ENCODE measurements around the gene ALOX15B. TPM values are rescaled to one million over a fixed set of nuclear protein-coding genes. Genes with fewer than 3 reads are reported as not detected.

The ALOX15B gene
- total RNA-seq, 2 donors from 2014 or later = 0.48 to 3.3 TPM

DNA sequence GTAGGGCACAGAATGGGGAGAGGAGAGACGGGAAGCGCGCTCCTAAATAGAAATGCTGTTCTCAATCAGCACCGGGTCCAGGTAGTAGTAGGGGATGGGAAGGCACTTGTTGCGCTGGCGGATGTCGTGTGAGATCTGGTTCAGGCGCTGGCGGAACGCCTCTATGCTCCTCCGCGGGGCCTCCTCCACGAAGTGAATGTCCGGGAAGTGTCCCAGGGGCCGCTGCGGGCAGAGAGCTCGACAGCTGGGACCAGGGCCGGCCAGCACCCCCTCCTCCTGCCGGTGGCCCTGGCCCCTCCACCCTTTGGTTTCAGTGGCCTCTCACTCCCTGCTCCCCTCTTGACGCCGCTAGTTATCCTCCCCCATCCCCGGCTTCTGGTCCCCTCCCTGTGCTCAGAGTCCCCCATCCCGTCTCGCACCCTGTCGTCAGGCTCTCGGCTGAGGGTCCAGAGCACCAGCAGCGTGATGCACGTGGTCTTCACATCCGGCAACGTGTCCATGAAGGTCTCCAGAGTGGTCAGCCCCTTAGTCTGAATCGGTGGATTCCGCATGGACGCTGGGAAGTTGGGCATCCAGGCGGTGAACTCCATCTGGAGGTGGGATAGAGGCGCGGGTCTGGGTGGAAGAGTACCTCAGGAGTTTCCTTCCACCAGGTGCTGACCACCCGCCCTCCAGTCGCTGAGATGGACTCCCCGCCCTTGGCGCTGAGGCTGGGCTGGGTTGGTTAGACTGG is 34.0 kb downstream of the ALOX15B start:
- intact Hi-C loops (cut with DNase I) = loop anchor here in 1 of 2 donors (10.0 kb wide), 1 partner anchor 232 kb away; no protein-coding TSS in a partner anchor

DNA sequence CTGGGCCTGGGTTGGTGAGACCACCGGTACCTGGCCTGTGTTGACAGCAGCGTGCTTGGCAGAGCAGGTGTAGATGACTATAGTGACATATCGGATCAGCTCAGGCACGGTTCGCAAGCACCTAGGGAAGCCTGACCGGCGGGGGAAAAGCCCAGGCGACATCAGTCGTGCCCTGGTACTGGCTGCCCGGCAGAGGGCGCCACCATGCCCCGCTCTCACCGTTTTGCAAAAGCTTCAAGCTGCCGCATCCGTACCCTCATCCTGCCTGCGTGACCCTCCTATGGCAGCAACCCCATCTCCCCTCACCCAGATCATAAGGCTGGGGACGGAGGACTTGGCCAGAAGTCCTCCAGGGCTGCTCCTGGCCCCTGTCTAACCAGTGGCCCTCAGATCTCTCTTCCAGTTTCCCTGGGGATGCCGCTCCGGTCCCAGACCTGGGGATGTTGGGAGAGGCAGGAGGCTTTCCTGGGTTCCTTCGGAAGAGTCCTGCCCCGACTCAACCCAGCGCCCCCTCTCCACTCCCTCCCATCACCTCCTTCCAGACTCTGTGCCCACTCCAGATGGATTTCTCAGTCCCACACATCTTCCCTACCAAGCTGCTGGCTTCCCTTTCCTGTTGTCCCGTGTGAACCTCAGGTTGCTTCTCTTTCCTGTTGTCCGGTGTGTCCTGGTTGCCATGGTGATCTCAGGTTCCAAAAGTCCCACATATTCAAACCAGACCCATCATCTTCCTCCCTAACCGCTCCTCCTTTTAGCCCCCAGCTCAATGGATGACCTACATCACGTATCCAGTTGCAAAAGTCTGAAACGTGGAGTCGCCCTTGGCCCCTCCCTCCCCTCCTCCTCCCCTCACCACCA is 35.0 kb downstream of the ALOX15B start:
- intact Hi-C loops (cut with DNase I) = loop anchor here in 1 of 2 donors (10.0 kb wide), 1 partner anchor 231 kb away; no protein-coding TSS in a partner anchor
- DNase-seq (ENCODE audit: low spot score) = peak; percentile 89

More for the DNA sequence above, 34.0 kb downstream of the ALOX15B start:
- peak; percentile 79 for DNase-seq (ENCODE audit: low spot score)

DNA sequence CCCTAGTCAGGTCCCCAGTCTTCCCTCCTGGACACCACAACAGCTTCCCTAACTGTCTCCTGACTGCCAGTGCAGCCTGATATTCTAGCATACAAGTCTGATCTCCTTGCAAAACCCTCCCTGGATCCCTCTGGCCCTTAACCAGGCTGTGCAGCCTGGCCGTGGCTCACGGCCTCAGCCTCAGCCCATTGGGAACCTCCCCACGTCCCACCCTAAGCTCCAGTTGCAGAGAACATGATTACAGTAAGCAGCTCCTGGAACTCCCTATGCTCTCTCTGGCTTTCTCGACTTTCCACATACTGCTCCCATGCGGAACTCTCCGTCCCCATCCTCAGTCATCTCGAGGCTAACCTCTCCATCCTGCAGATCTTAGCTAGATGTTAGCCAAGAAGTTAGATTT is 35.7 kb downstream of the ALOX15B start:
- intact Hi-C loops (cut with DNase I) = loop anchor here in 1 of 2 donors (10.0 kb wide), 1 partner anchor 230 kb away; no protein-coding TSS in a partner anchor
- DNase-seq (ENCODE audit: low spot score) = no peak

DNA sequence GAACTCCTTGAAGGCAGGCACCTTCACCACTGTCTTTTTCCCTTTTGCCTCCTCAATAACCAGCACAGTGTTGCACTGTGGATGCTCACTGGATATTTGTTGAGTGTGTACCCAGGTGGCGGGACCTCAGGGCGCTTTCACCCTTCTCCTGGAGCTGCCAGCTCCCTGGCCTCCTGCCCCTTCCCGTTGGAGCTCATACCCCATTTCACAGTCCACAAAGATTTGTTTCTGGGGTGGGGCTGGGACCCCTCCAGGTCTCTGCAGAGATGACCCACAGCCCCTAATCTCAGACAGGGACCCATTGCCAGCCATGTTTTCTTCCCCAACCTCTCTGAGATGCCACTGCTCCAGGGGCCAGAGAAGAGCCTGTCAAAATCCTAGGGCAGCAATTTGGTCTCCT is 36.2 kb downstream of the ALOX15B start:
- intact Hi-C loops (cut with DNase I) = loop anchor here in 1 of 2 donors (10.0 kb wide), 1 partner anchor 230 kb away; no protein-coding TSS in a partner anchor
- peak; percentile 43 for DNase-seq (ENCODE audit: low spot score)

DNA sequence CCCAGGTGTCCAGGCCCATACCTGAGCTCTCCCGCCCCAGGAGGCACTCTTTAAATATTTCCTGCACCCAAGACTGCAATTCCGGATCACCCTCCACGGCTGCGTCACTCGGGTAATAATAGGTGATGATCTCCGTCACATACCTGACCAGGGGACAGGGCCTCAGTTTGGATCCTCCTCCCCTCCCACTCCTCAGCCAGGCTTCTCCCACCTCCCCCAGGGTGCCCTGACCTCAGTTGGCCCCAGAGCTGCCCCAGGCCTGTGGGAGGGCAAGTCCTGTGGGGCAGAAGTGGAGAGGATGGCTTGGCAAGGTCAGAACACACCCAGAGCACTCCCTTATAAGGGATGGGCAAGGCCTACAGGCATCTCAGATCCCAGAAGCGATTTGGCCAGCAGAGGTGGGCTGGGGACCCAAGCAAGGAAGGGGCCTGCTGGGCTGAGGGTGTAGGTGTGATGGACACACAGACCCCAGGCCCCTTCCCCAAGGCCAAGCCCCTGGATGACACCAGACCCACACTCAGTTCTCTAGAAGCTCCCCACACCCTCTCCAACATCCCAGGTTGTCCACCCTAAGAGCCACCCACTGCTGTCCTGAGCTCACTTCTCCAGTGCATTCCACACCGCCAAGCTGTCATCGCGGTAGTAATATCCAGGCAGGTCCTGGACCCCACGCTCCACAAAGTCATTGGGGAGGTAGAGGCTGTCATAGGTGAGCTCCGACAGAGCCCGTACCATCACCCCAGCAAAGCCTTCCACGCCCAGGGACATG is 36.9 kb downstream of the ALOX15B start:
- DNase-seq (ENCODE audit: low spot score) = peak; percentile 76
- intact Hi-C loops (cut with DNase I) = loop anchor here in 1 of 2 donors (10.0 kb wide), 1 partner anchor 229 kb away; no protein-coding TSS in a partner anchor

DNA sequence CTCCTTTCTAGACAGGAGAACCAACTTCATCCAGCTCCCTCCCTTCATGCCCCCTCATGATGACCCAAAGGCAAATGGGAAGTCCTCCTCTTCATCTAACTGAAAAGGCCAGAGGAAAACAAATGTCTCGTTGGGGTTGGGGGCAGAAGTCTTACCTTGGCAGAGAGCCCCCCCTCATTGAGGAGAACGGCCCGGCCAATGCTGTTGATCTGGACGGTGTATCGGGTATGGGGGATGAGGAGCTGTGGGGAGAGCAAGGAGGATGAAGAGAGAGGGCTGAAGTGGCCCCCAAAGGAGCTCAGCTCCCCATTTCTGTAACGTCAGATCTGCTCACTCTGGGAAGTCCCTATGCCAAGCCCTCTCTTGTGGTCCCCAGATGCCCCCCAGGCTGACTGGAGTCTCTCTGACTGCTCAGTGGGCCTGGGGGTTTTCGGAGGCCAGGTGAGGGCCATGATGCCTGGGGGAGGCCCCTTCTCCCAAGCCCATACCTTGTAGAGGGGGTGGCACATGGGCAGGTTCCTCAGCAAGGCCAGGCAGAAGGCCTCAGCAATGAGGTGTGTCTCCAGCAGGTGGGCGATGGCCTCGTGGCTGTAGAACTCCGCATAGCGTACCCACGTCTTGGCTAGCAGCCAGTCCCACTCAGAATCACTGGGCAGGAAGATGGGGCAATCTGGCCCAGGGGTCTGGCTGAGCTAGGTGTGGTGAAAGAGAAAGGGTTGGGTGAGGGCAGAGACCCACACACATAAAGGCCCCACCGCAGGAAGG is 37.8 kb downstream of the ALOX15B start:
- intact Hi-C loops (cut with DNase I) = loop anchor here in 1 of 2 donors (10.0 kb wide), 1 partner anchor 228 kb away; no protein-coding TSS in a partner anchor
- peak; percentile 77 for DNase-seq (ENCODE audit: low spot score)

DNA sequence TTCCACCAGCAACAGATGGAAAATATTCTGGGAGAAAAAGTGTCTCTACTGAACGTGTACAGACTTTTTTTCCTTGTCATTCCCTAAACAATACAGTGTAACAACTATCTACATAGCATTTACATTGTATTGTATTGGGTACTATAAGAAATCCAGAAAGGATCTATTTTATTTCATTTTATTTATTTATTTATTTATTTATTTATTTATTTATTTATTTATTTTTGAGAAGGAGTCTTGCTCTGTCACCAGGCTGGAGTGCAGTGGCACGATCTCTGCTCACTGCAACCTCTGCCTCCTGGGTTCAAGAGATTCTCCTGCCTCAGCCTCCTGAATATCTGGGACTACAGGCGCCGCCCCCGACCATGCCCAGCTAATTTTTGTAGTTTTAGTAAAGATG is 39.1 kb downstream of the ALOX15B start:
- intact Hi-C loops (cut with DNase I) = loop anchor here in 1 of 2 donors (10.0 kb wide), 1 partner anchor 227 kb away; no protein-coding TSS in a partner anchor
- DNase-seq (ENCODE audit: low spot score) = peak; percentile 41

DNA sequence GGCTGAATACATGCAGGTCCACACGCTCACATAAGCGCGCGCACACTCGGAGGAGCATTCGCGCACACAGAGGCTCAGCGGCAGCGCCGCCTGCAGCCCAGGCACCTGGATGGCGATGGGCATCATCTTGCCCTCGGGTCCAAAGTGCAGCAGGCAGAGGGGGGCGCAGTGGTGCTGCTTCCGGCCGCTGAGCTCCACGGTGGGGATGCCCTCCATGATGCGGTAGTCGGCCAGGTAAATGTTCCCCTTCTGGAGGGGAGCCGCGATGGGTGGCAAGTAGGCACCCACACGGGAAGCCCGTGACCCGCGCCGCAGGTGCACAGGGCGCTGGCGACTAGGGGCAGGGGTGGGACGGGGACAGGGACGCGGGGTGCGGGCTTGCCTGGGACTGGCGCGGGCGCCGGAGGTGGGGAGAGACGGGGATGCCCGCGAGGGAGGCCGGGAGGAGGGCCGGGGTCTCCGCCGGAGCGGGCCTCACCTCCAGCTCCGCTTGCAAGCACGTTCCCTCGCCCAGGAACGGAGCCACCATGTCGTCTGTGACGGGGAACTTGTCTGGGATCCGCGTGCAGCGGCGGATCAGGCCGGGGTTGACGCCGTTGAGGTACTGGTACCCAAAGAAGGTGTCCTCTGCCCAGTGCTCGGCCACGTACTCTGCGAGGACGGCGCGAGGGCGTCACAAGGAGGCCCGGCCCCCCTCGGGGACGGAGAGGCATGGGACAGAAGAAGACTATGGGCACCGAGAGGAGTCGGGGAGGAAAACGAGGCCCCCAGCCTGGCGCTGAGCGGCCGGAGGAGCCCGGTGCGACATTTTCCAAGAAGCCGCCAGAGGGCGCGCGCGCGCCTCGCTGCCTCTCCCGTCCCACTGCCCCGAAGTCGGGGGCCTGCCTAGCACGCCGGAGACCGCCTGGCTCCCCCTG is 40.7 kb downstream of the ALOX15B start:
- DNase-seq (ENCODE audit: low spot score) = peak; percentile 92

DNA sequence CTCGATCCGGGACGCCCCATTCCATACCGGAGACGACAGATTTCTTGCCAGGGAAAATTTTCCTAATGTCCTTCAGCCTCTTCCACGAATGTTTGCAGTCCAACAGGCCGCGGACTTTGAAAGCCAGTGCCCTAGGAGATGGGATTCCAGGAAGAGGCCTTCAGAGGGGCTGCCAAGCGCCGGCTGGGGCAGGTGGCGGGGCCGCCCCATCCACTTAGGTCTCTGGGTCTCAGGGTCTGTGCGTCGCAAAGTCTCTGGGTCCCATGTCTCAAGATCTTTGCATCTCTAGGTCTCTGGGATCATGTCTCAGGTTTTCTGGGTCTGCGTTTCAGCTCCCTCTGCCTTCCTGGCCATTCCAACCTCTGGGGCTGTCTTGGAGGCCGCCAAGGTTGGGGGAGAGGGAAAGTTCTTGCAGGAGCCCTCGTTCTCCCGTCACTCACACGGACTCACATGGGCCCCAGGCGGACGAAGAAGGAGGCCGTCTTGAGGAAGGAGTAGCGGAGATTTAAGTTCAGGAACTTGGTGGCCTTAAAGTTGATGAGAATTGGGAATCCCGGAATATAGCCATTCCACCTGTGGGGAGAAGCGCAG is 41.4 kb downstream of the ALOX15B start:
- intact Hi-C loops (cut with DNase I) = no loop called here
- DNase-seq (ENCODE audit: low spot score) = peak; percentile 40

More for the DNA sequence above, 40.7 kb downstream of the ALOX15B start:
- intact Hi-C loops (cut with DNase I) = loop anchor here in 1 of 2 donors (10.0 kb wide), 1 partner anchor 225 kb away; no protein-coding TSS in a partner anchor

DNA sequence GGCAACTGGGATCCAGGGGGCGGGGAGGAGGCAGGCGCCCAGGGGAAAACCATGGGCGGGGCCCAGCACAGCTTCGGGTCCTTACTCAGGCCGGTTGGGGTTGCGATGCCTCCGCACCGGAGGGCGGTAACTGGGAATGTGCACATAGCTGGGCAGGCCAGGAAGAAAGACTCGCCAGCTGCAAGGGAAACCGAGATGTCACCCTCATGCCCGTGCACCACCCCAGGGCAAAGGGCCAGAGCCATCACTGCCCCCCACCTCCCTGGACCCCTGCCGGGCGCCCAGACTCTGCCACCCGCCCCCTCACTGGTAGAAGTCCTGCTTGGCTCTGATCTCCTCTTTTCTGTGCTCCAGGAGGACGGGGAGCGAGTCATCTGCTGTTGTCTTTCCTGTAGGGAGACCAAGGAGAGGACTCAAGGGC is 42.0 kb downstream of the ALOX15B start:
- intact Hi-C loops (cut with DNase I) = no loop called here
- DNase-seq (ENCODE audit: low spot score) = no peak

DNA sequence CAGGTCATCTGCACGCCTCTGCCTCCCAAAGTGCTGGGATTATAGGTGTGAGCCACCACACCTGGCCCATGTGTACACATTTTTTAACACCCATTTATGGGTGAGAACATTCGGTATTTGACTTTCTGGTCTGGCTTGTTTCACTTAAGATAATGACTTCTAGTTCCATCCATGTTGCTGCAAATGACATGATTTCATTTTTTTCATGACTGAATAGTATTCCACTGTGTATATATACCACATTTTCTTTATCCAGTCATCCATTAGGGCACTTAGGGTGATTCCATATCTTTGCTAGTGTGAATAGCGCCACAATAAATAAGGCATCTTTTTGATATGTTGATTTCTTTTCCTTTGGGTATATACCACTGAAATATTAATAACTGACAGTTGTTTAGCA is 43.0 kb downstream of the ALOX15B start:
- intact Hi-C loops (cut with DNase I) = no loop called here
- no peak for DNase-seq (ENCODE audit: low spot score)

DNA sequence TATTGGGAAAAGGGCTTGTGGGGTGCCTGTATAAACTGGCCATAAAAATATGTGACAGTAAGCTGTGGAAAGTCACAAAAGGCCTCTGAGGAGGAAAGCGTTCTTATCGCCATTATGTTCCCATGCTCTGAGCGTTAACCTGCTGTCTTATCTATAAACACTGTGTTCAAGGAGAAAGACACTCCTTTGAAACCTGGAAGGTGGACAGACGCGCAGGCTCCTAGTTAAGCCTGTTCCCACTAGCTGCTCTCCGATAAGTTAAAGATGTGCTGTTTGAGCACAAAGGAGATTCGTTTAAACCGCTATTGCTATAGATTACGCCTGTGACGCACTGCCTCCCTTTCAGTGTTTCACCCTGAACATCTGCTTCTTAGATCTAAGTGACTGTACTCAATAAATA is 43.4 kb downstream of the ALOX15B start:
- intact Hi-C loops (cut with DNase I) = no loop called here
- no peak for DNase-seq (ENCODE audit: low spot score)

DNA sequence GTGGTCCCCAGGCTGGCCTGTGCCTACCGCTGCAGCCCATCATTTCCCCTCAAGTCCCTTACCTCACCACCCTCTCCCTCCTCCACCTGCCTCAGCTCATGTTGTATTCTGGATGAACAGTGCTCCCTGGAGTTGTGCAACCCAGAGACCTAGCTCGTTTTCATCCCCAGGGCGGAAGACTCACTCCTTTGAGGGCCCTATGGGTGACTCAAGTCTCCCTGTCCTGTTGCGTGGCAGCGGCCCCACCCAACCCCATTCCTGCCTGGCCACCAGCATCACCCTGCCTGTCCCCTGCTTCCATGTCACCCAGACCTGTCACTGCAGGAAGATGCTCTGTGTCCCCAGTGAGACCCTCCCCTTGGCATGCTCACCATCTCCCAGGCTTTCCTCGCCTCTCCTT is 45.4 kb downstream of the ALOX15B start:
- intact Hi-C loops (cut with DNase I) = no loop called here
- no peak for DNase-seq (ENCODE audit: low spot score)

DNA sequence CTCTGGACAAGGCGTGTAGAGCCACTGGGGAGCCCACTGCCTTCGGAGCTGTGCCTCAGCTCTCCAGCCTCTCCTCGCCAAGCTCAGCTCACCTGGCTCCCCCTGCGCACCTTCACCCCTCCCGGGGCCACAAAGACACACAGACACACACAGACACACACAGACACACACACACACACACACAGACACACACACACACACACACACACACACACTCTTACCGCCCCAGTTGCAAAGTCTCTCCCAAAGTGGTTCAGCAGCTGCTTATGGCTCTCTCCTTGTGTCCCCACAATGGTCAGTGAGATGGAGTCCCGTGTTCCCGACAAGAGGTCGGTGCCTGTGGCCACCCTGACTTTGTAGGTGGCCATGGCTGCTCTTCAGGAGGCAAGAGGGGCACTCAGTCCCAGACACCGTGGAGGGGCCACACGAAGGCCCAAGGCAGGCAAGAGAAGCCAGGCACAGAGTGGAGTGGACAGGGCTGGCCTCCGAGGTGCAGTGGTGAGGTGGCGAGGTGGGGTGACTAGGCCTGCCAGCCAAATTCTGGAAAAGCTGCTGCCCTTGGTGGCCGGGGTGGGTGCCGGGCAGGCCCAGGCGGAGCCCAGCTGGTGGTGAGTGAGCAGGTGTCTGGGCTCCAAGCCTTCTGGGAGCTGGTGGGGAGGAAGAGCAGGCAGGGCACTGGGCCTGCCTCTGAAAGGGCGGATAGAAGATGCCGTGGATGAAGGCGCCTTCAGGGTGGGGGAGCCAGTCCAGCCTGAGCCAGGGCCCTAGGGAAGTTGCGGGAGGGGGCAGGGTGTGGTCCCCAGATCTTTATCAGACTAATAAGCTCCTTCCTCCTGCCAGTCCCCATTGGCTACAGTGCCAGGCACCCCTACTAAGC is 48.5 kb downstream of the ALOX15B start, which contains the start of gene ALOX12B:
Gene ALOX12B (minus strand): TSS at position 642 of the 877 bp plus-strand sequence. CDS start 274 bp downstream, at position 368.
- intact Hi-C loops (cut with DNase I) = no loop called here
- no peak for DNase-seq (ENCODE audit: low spot score)

DNA sequence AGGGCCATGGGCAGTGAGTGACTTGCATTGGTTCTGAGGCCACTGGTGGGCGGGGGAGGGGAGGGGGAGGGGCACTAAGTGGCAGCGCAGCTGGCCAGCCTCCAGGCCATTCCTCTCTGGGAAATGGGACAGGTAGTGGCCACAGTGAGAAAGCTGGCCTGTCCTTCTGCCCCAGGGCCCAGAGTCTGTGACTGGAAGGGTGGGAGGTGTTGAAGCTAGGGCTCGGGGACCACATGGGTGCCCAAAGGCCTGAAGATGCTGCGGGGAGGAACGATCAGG is 49.0 kb downstream of the ALOX15B start:
- DNase-seq (ENCODE audit: low spot score) = no peak
- intact Hi-C loops (cut with DNase I) = no loop called here

DNA sequence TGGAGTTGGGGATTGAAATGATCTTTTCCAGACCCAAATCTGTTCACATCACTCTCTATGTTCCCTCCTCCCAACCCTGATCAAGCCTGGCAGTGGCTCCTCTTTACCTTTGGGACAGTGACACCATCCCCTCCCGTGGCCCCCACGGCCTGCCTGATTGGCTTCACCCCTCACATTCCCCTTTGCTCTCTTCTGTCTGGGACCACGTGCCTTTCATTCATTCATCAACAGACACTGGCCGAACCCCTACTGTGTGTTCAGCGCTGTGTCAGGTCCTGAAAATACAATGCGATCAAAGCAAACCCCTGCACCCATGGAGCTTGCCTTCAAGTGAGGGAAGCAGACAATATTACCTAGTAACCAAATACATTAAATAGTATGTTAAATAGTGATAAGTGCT is 50.9 kb downstream of the ALOX15B start:
- intact Hi-C loops (cut with DNase I) = no loop called here

More for the DNA sequence above, 50.9 kb downstream of the ALOX15B start:
- no peak for DNase-seq (ENCODE audit: low spot score)

All from posterior vena cava (tissue), 2 donors.